SW 1271 (cell line): ENCODE results near the gene CELA3B.
A peak's percentile ranks its signal among the peaks of the same experiment; 100 is the strongest.
"Not testable (repeated sequence)": the region's sequence is repeated elsewhere in the genome, so short reads cannot be mapped to it uniquely, and the experiment has no call there.

Experiments used
- DNase-seq, 2 experiments: peaks; one replicate each; lab custom pipeline; 2025; lab: John Stamatoyannopoulos, UW

CELA3B gene

GRCh38 chr1:22007262-22007661 lies 30.4 kb downstream of the CELA3B start:
- not testable (repeated sequence) for DNase-seq

- not testable (repeated sequence) for DNase-seq
Observed at GRCh38 chr1:22009566-22009965, 32.7 kb downstream of the CELA3B start.

- DNase-seq: not testable (repeated sequence)
Observed at GRCh38 chr1:22012752-22013151, 35.9 kb downstream of the CELA3B start.

- DNase-seq: not testable (repeated sequence)
Observed at GRCh38 chr1:22014575-22015206, 37.9 kb downstream of the CELA3B start.

GRCh38 chr1:22018583-22019559 lies 42.0 kb downstream of the CELA3B start:
- DNase-seq: peak; percentile 8 to 65

- DNase-seq: no peak
Observed at GRCh38 chr1:22021061-22021460, 44.2 kb downstream of the CELA3B start.

- no peak for DNase-seq
Observed at GRCh38 chr1:22024485-22025367, 47.9 kb downstream of the CELA3B start.

- DNase-seq: peak; percentile 53 to 86
Observed at GRCh38 chr1:22025368-22026155, 48.7 kb downstream of the CELA3B start.

- no peak for DNase-seq
Observed at GRCh38 chr1:22026924-22027289, 50.1 kb downstream of the CELA3B start.

- no peak for DNase-seq
Observed at GRCh38 chr1:22030057-22030456, 53.2 kb downstream of the CELA3B start.

- no peak for DNase-seq
Observed at GRCh38 chr1:22030473-22030872, 53.7 kb downstream of the CELA3B start.

GRCh38 chr1:22031214-22031962 lies 54.6 kb downstream of the CELA3B start:
- no peak for DNase-seq

- not testable (repeated sequence) for DNase-seq
Observed at GRCh38 chr1:22034834-22035233, 58.0 kb downstream of the CELA3B start.

- no peak for DNase-seq
Observed at GRCh38 chr1:22037520-22037919, 60.7 kb downstream of the CELA3B start.

- DNase-seq: no peak
Observed at GRCh38 chr1:22038036-22038435, 61.2 kb downstream of the CELA3B start.
